Neural progenitor cell (in vitro differentiated cells): ENCODE results near the gene PODNL1.

Source experiments
- CTCF ChIP-seq: fragments of 200-600 bp; sonication (generic); IDR thresholded peaks from 2 replicates; pipeline ENCODE4 v1.5.1; 2017; ENCODE audit warnings: antibody characterized with exemption, mild to moderate bottlenecking
- EZH2 ChIP-seq: fragments of 200-600 bp; sonication (generic); IDR thresholded peaks from 2 replicates; pipeline ENCODE4 v1.6.1; 2017; ENCODE audit warnings: antibody characterized with exemption, mild to moderate bottlenecking, moderate library complexity

- TF ChIP-seq CTCF (no peak), EZH2 (no peak)
These were observed 46.0 kb upstream of the PODNL1 start for GRCh38 chr19:13984186-13984585.
